Measurements from ENCODE around the gene TRIM14.

DNA sequence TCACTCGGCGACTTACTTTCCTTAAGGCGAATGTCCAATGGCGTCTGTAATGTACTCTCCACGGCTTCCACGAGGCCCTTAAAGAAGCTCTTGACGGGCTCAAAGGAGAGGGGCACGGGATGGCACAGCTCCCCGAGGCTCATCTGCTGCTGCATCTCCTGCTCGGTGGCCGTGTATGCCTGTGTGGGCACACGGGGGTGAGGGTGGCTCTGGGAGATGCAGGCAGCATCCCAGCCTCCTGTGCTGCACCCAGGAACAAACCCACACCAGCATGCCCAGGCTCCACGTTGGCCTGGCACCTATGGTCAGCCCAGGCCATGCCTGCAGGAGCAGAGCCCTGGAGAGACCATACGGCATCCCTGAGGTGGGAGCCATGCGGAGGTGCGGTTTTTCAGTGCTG lies 24.2 kb downstream of the TRIM14 start:
- TF ChIP-seq, protein P1, sequence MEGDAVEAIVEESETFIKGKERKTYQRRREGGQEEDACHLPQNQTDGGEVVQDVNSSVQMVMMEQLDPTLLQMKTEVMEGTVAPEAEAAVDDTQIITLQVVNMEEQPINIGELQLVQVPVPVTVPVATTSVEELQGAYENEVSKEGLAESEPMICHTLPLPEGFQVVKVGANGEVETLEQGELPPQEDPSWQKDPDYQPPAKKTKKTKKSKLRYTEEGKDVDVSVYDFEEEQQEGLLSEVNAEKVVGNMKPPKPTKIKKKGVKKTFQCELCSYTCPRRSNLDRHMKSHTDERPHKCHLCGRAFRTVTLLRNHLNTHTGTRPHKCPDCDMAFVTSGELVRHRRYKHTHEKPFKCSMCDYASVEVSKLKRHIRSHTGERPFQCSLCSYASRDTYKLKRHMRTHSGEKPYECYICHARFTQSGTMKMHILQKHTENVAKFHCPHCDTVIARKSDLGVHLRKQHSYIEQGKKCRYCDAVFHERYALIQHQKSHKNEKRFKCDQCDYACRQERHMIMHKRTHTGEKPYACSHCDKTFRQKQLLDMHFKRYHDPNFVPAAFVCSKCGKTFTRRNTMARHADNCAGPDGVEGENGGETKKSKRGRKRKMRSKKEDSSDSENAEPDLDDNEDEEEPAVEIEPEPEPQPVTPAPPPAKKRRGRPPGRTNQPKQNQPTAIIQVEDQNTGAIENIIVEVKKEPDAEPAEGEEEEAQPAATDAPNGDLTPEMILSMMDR (conservative IDR thresholded peaks at IDR 0.05) = no peak
- no peak for TF ChIP-seq EZH2 (IDR thresholded peaks at IDR 0.05; ENCODE audit: low read depth)
